HCT116 (cell line): ENCODE measurements around the gene NSFL1C. TPM values are rescaled to one million over a fixed set of nuclear protein-coding genes. Genes with fewer than 3 reads are reported as not detected.

Source experiments
- ATAC-seq: fragments of 200-7000 bp; cut with Tn5 transposase; 2 replicates; pipeline ENCODE4 v1.9.1; 2020; ENCODE audit warnings: mild to moderate bottlenecking, moderate library complexity
- BruUV-seq: library from RNA; stranded (reverse); fragments of 400-500 nt; replicated peaks from 2 replicates; lab custom pipeline; 2021; lab: Mats Ljungman, UMichigan
- CTCF ChIA-PET: fragments of 300-600 bp; sonication (Branson Sonifier 250); formaldehyde crosslinking; loops from one replicate; lab custom pipeline; 2021; ENCODE audit warnings: antibody characterized with exemption; lab: Charles Lee
- POLR2A ChIA-PET: fragments of 300-600, 350-600 bp; sonication (Branson Sonifier 250); formaldehyde crosslinking; loops from one replicate; lab custom pipeline; 2021; ENCODE audit warnings: antibody characterized with exemption; lab: Charles Lee
- RAD21 ChIA-PET, 2 experiments: fragments of 300-600 bp; sonication (Branson Sonifier 250); formaldehyde crosslinking; loops; one replicate each; lab custom pipeline; 2023; ENCODE audit warnings: low total read pairs in 2 of 2; ENCODE audit not compliant: uncharacterized antibody in 2 of 2, unreplicated experiment in 2 of 2, low non-redundant PET in 1 of 2; lab: Charles Lee
- DNase-seq: peaks from one replicate; pipeline ENCODE4 v3.0.0-alpha.2; 2010; ENCODE audit warnings: low read depth, low spot score
- H2AFZ ChIP-seq: fragments of 200-600 bp; shearing (Covaris generic), sonication (generic); 2 replicates; pipeline ENCODE4 v1.6.1; 2017; ENCODE audit warnings: low read depth, mixed run types, mixed read lengths, antibody characterized with exemption, low read length; ENCODE audit not compliant: poor library complexity, severe bottlenecking
- H3K27ac ChIP-seq: 2 replicates; pipeline ENCODE4 v1.5.1; 2012; ENCODE audit warnings: low read depth, low read length
- H3K27me3 ChIP-seq: fragments of 200-600 bp; sonication (generic); 2 replicates; pipeline ENCODE4 v1.6.1; 2016; ENCODE audit warnings: mixed run types, low read length, mixed read lengths; ENCODE audit not compliant: insufficient read depth
- H3K36me3 ChIP-seq, 2 experiments: fragments of 200-500 bp in 1 of 2; fragments of 200-600 bp in 1 of 2; sonication (Bioruptor generic) in 1 of 2; sonication (generic) in 1 of 2; 2 replicates each; pipeline versions ENCODE4 v1.5.1 to v1.6.1; 2014 to 2016; ENCODE audit warnings: low read length in 2 of 2, inconsistent platforms in 1 of 2, mixed read lengths in 1 of 2, mixed run types in 1 of 2; ENCODE audit not compliant: insufficient read depth in 2 of 2, control insufficient read depth in 1 of 2
- H3K4me1 ChIP-seq, 2 experiments: fragments of 200-600 bp in 1 of 2; sonication (generic) in 1 of 2; 2 replicates each; pipeline versions ENCODE4 v1.5.1 to v1.6.1; 2012 to 2017; ENCODE audit warnings: low read length in 2 of 2, inconsistent platforms in 1 of 2, mild to moderate bottlenecking in 1 of 2, mixed read lengths in 1 of 2, mixed run types in 1 of 2, moderate library complexity in 1 of 2; ENCODE audit not compliant: insufficient read depth in 2 of 2, control insufficient read depth in 1 of 2
- H3K4me2 ChIP-seq: fragments of 200-600 bp; sonication (generic); 2 replicates; pipeline ENCODE4 v1.6.1; 2017; ENCODE audit warnings: mixed run types, low read length, mixed read lengths
- H3K4me3 ChIP-seq, 2 experiments: fragments of 200-600 bp in 1 of 2; sonication (generic) in 1 of 2; replicated peaks in 1 of 2; 2 replicates each; pipeline ENCODE4 v1.5.1; 2011 to 2016; ENCODE audit warnings: low read length in 2 of 2, control low read depth in 1 of 2, low read depth in 1 of 2, mild to moderate bottlenecking in 1 of 2, mixed read lengths in 1 of 2, mixed run types in 1 of 2
- H3K79me2 ChIP-seq: fragments of 200-600 bp; sonication (generic); 2 replicates; pipeline ENCODE4 v1.6.1; 2017; ENCODE audit warnings: mild to moderate bottlenecking, mixed run types, low read length, moderate library complexity, mixed read lengths; ENCODE audit not compliant: insufficient read depth
- H3K9ac ChIP-seq: fragments of 200-600 bp; sonication (generic); 2 replicates; pipeline ENCODE4 v1.6.1; 2016; ENCODE audit warnings: low read length, mixed read lengths
- H3K9me2 ChIP-seq: fragments of 200-600 bp; sonication (generic), shearing (Covaris generic); 2 replicates; pipeline ENCODE4 v1.6.1; 2017; ENCODE audit warnings: mixed run types, mild to moderate bottlenecking, moderate library complexity; ENCODE audit not compliant: insufficient read depth
- H3K9me3 ChIP-seq, 2 experiments: fragments of 200-500 bp in 1 of 2; fragments of 200-600 bp in 1 of 2; sonication (Bioruptor generic) in 1 of 2; sonication (generic) in 1 of 2; 2 replicates each; pipeline ENCODE4 v1.6.1; 2014 to 2017; ENCODE audit warnings: low read length in 2 of 2, mixed read lengths in 2 of 2, inconsistent platforms in 1 of 2, low read depth in 1 of 2, mild to moderate bottlenecking in 1 of 2, mixed run types in 1 of 2, moderate library complexity in 1 of 2; ENCODE audit not compliant: control insufficient read depth in 1 of 2, insufficient read depth in 1 of 2
- H4K20me1 ChIP-seq: fragments of 200-600 bp; sonication (generic), shearing (Covaris generic); 2 replicates; pipeline ENCODE4 v1.6.1; 2017; ENCODE audit warnings: mixed run types, mild to moderate bottlenecking, moderate library complexity; ENCODE audit not compliant: insufficient read depth
- CEBPB ChIP-seq: IDR thresholded peaks from 2 replicates; pipeline ENCODE4 v1.6.1; 2012; ENCODE audit warnings: low read depth
- ELF1 ChIP-seq: IDR thresholded peaks from 2 replicates; pipeline ENCODE4 v1.6.1; 2012; ENCODE audit warnings: low read depth, borderline replicate concordance
- EZH2phosphoT487 ChIP-seq: fragments of 200-600 bp; IDR thresholded peaks from 2 replicates; pipeline ENCODE4 v1.6.1; 2018; ENCODE audit warnings: antibody characterized with exemption, borderline replicate concordance
- FOSL1 ChIP-seq: IDR thresholded peaks from 2 replicates; pipeline ENCODE4 v1.6.1; 2012; ENCODE audit warnings: low read depth
- JUND ChIP-seq: IDR thresholded peaks from 2 replicates; pipeline ENCODE4 v1.6.1; 2012
- RAD21 ChIP-seq: IDR thresholded peaks from 2 replicates; pipeline ENCODE4 v1.6.1; 2012; ENCODE audit warnings: low read depth, mild to moderate bottlenecking
- SIN3A ChIP-seq: IDR thresholded peaks from 2 replicates; pipeline ENCODE4 v1.6.1; 2012; ENCODE audit warnings: low read depth
- SRF ChIP-seq: IDR thresholded peaks from 2 replicates; pipeline ENCODE4 v1.6.1; 2012; ENCODE audit warnings: low read depth
- intact Hi-C: fragments of 100-400 bp; cut with micrococcal nuclease; formaldehyde crosslinking; loops from 2 replicates; pipeline ENCODE4 v1.10.0; 2022
- total RNA-seq: library from RNA; stranded (reverse); gene quantifications from one replicate; pipeline ENCODE4 v1.2.1, GENCODE V29; 2021; ENCODE audit not compliant: unreplicated experiment
- TF ChIP-seq, protein P1 (sequence below): IDR thresholded peaks from 2 replicates; pipeline ENCODE4 v1.6.1; 2012; ENCODE audit warnings: low read depth

The NSFL1C gene
- total RNA-seq, 1 experiment from 2014 or later, result 93.4 TPM

DNA sequence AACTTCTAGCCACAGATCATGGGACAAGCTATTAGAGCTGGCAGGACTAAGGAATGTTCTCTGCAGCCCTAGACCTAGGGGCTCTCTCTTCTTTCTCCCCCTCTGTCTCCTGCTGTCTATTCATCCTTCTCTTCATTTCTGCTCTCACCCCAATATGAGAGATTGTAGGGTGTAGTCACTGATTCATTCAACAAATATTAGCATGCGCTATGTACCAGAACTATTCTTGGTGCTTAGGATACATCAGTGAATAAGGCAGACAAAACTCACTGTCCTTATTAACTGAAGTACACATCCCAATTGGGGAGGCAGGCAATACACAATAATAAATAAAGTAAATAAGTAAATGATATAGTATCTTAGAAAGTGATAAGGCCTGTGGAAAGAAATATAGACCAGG lies 39.2 kb upstream of the NSFL1C start:
- Histone ChIP-seq H3K27ac (no peak overlapping the region), H3K4me3 (no peak overlapping the region)
- DNase-seq, result no peak

DNA sequence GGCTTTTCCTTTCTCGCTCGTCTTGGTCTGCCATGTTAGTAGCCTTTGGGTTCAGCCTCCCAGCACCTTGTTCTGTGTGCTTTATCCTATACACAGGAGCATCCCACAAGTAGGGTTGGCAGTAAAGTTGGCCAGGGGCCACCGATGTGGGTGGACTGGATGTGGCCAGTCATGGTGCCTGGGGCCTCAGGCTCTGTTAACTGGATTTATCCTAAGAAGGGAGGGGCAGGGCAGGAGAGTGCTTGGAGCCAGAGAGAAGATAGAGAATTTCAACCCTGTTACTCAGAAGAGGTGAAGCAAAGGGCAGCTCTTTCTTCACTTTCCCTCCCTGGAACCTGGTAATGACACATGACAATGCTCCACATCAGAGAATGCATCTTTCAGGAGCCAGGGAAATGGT lies 38.7 kb upstream of the NSFL1C start:
- Histone ChIP-seq H3K9me2 (no peaks in the 10 kb centered on the region), H3K27ac (no peak overlapping the region), H3K9ac (no peak overlapping the region), H2AFZ (no peak overlapping the region), H3K79me2 (no peaks in the 10 kb centered on the region), H3K4me3 (no peak overlapping the region), H3K4me2 (no peak overlapping the region), H3K4me1 (peaks cover 0 to 7% of the 10 kb centered on the region in 2 experiments; a peak in 3 of 4 replicates), H3K9me3 (no peaks in the 10 kb centered on the region), H4K20me1 (no peaks in the 10 kb centered on the region), H3K27me3 (no peaks in the 10 kb centered on the region), H3K36me3 (no peaks in the 10 kb centered on the region)
- BruUV-seq, result no TSS peak
- ATAC-seq (no peak), DNase-seq (no peak)
- POLR2A ChIA-PET, result no interaction called here
- RAD21 ChIA-PET, result no interaction called here
- CTCF ChIA-PET, result no interaction called here
- intact Hi-C loops, result no loop called here
- TF ChIP-seq EZH2phosphoT487 (no peak), CEBPB (no peak), FOSL1 (no peak), SRF (no peak)

More for the DNA sequence above, 39.2 kb upstream of the NSFL1C start:
- ChIA-PET POLR2A (no interaction called here), CTCF (no interaction called here), RAD21 (no interaction called here)
- H3K27me3 ChIP-seq, result no peaks in the 10 kb centered on the region
- no TSS peak for BruUV-seq
- no peak for TF ChIP-seq SRF
- TF ChIP-seq, protein P1, sequence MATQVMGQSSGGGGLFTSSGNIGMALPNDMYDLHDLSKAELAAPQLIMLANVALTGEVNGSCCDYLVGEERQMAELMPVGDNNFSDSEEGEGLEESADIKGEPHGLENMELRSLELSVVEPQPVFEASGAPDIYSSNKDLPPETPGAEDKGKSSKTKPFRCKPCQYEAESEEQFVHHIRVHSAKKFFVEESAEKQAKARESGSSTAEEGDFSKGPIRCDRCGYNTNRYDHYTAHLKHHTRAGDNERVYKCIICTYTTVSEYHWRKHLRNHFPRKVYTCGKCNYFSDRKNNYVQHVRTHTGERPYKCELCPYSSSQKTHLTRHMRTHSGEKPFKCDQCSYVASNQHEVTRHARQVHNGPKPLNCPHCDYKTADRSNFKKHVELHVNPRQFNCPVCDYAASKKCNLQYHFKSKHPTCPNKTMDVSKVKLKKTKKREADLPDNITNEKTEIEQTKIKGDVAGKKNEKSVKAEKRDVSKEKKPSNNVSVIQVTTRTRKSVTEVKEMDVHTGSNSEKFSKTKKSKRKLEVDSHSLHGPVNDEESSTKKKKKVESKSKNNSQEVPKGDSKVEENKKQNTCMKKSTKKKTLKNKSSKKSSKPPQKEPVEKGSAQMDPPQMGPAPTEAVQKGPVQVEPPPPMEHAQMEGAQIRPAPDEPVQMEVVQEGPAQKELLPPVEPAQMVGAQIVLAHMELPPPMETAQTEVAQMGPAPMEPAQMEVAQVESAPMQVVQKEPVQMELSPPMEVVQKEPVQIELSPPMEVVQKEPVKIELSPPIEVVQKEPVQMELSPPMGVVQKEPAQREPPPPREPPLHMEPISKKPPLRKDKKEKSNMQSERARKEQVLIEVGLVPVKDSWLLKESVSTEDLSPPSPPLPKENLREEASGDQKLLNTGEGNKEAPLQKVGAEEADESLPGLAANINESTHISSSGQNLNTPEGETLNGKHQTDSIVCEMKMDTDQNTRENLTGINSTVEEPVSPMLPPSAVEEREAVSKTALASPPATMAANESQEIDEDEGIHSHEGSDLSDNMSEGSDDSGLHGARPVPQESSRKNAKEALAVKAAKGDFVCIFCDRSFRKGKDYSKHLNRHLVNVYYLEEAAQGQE, result no peak
- no peak for TF ChIP-seq EZH2phosphoT487
- TF ChIP-seq SIN3A, result no peak
- no peak for TF ChIP-seq ELF1
- TF ChIP-seq RAD21, result no peak
- no peak for TF ChIP-seq JUND
- H3K9ac ChIP-seq, result no peak overlapping the region
- H4K20me1 ChIP-seq, result no peaks in the 10 kb centered on the region
- H3K36me3 ChIP-seq, result no peaks in the 10 kb centered on the region
- no peaks in the 10 kb centered on the region for H3K79me2 ChIP-seq
- no peak for ATAC-seq
- no peak overlapping the region for H2AFZ ChIP-seq
- intact Hi-C loops, result no loop called here
- H3K4me1 ChIP-seq, result 0 out of 4 replicates have a peak, but pooled peaks cover 0 to 2% of the 10 kb centered on the region in 2 experiments
- no peaks in the 10 kb centered on the region for H3K9me3 ChIP-seq
- no peak overlapping the region for H3K4me2 ChIP-seq
- no peaks in the 10 kb centered on the region for H3K9me2 ChIP-seq
